HCT116 (cell line): ENCODE results near the gene PBX1. TPM values are rescaled to one million over a fixed set of nuclear protein-coding genes. Genes with fewer than 3 reads are reported as not detected.

Source experiments
- ATAC-seq: fragments of 200-7000 bp; cut with Tn5 transposase; 2 replicates; pipeline ENCODE4 v1.9.1; 2020; ENCODE audit warnings: mild to moderate bottlenecking, moderate library complexity
- BruUV-seq: library from RNA; stranded (reverse); fragments of 400-500 nt; replicated peaks from 2 replicates; lab custom pipeline; 2021; lab: Mats Ljungman, UMichigan
- CTCF ChIA-PET: fragments of 300-600 bp; sonication (Branson Sonifier 250); formaldehyde crosslinking; loops from one replicate; lab custom pipeline; 2021; ENCODE audit warnings: antibody characterized with exemption; lab: Charles Lee
- POLR2A ChIA-PET: fragments of 300-600, 350-600 bp; sonication (Branson Sonifier 250); formaldehyde crosslinking; loops from one replicate; lab custom pipeline; 2021; ENCODE audit warnings: antibody characterized with exemption; lab: Charles Lee
- RAD21 ChIA-PET, 2 experiments: fragments of 300-600 bp; sonication (Branson Sonifier 250); formaldehyde crosslinking; loops; one replicate each; lab custom pipeline; 2023; ENCODE audit warnings: low total read pairs in 2 of 2; ENCODE audit not compliant: uncharacterized antibody in 2 of 2, unreplicated experiment in 2 of 2, low non-redundant PET in 1 of 2; lab: Charles Lee
- DNase-seq: peaks from one replicate; pipeline ENCODE4 v3.0.0-alpha.2; 2010; ENCODE audit warnings: low read depth, low spot score
- H2AFZ ChIP-seq: fragments of 200-600 bp; shearing (Covaris generic), sonication (generic); 2 replicates; pipeline ENCODE4 v1.6.1; 2017; ENCODE audit warnings: low read depth, mixed run types, mixed read lengths, antibody characterized with exemption, low read length; ENCODE audit not compliant: poor library complexity, severe bottlenecking
- H3K27ac ChIP-seq: 2 replicates; pipeline ENCODE4 v1.5.1; 2012; ENCODE audit warnings: low read depth, low read length
- H3K27me3 ChIP-seq: fragments of 200-600 bp; sonication (generic); 2 replicates; pipeline ENCODE4 v1.6.1; 2016; ENCODE audit warnings: mixed run types, low read length, mixed read lengths; ENCODE audit not compliant: insufficient read depth
- H3K36me3 ChIP-seq, 2 experiments: fragments of 200-500 bp in 1 of 2; fragments of 200-600 bp in 1 of 2; sonication (Bioruptor generic) in 1 of 2; sonication (generic) in 1 of 2; 2 replicates each; pipeline versions ENCODE4 v1.5.1 to v1.6.1; 2014 to 2016; ENCODE audit warnings: low read length in 2 of 2, inconsistent platforms in 1 of 2, mixed read lengths in 1 of 2, mixed run types in 1 of 2; ENCODE audit not compliant: insufficient read depth in 2 of 2, control insufficient read depth in 1 of 2
- H3K4me1 ChIP-seq, 2 experiments: fragments of 200-600 bp in 1 of 2; sonication (generic) in 1 of 2; 2 replicates each; pipeline versions ENCODE4 v1.5.1 to v1.6.1; 2012 to 2017; ENCODE audit warnings: low read length in 2 of 2, inconsistent platforms in 1 of 2, mild to moderate bottlenecking in 1 of 2, mixed read lengths in 1 of 2, mixed run types in 1 of 2, moderate library complexity in 1 of 2; ENCODE audit not compliant: insufficient read depth in 2 of 2, control insufficient read depth in 1 of 2
- H3K4me2 ChIP-seq: fragments of 200-600 bp; sonication (generic); 2 replicates; pipeline ENCODE4 v1.6.1; 2017; ENCODE audit warnings: mixed run types, low read length, mixed read lengths
- H3K4me3 ChIP-seq, 2 experiments: fragments of 200-600 bp in 1 of 2; sonication (generic) in 1 of 2; replicated peaks in 1 of 2; 2 replicates each; pipeline ENCODE4 v1.5.1; 2011 to 2016; ENCODE audit warnings: low read length in 2 of 2, control low read depth in 1 of 2, low read depth in 1 of 2, mild to moderate bottlenecking in 1 of 2, mixed read lengths in 1 of 2, mixed run types in 1 of 2
- H3K79me2 ChIP-seq: fragments of 200-600 bp; sonication (generic); 2 replicates; pipeline ENCODE4 v1.6.1; 2017; ENCODE audit warnings: mild to moderate bottlenecking, mixed run types, low read length, moderate library complexity, mixed read lengths; ENCODE audit not compliant: insufficient read depth
- H3K9ac ChIP-seq: fragments of 200-600 bp; sonication (generic); 2 replicates; pipeline ENCODE4 v1.6.1; 2016; ENCODE audit warnings: low read length, mixed read lengths
- H3K9me2 ChIP-seq: fragments of 200-600 bp; sonication (generic), shearing (Covaris generic); 2 replicates; pipeline ENCODE4 v1.6.1; 2017; ENCODE audit warnings: mixed run types, mild to moderate bottlenecking, moderate library complexity; ENCODE audit not compliant: insufficient read depth
- H3K9me3 ChIP-seq, 2 experiments: fragments of 200-500 bp in 1 of 2; fragments of 200-600 bp in 1 of 2; sonication (Bioruptor generic) in 1 of 2; sonication (generic) in 1 of 2; 2 replicates each; pipeline ENCODE4 v1.6.1; 2014 to 2017; ENCODE audit warnings: low read length in 2 of 2, mixed read lengths in 2 of 2, inconsistent platforms in 1 of 2, low read depth in 1 of 2, mild to moderate bottlenecking in 1 of 2, mixed run types in 1 of 2, moderate library complexity in 1 of 2; ENCODE audit not compliant: control insufficient read depth in 1 of 2, insufficient read depth in 1 of 2
- H4K20me1 ChIP-seq: fragments of 200-600 bp; sonication (generic), shearing (Covaris generic); 2 replicates; pipeline ENCODE4 v1.6.1; 2017; ENCODE audit warnings: mixed run types, mild to moderate bottlenecking, moderate library complexity; ENCODE audit not compliant: insufficient read depth
- EZH2 ChIP-seq: fragments of 200-600 bp; sonication (generic); IDR thresholded peaks from 2 replicates; pipeline ENCODE4 v1.6.1; 2017; ENCODE audit warnings: antibody characterized with exemption, mixed run types
- JUND ChIP-seq: IDR thresholded peaks from 2 replicates; pipeline ENCODE4 v1.6.1; 2012
- SP1 ChIP-seq: IDR thresholded peaks from 2 replicates; pipeline ENCODE4 v1.6.1; 2012; ENCODE audit warnings: low read depth
- intact Hi-C: fragments of 100-400 bp; cut with micrococcal nuclease; formaldehyde crosslinking; loops from 2 replicates; pipeline ENCODE4 v1.10.0; 2022
- total RNA-seq: library from RNA; stranded (reverse); gene quantifications from one replicate; pipeline ENCODE4 v1.2.1, GENCODE V29; 2021; ENCODE audit not compliant: unreplicated experiment

Gene PBX1
- total RNA-seq, 1 experiment from 2014 or later: 29.6 TPM

DNA sequence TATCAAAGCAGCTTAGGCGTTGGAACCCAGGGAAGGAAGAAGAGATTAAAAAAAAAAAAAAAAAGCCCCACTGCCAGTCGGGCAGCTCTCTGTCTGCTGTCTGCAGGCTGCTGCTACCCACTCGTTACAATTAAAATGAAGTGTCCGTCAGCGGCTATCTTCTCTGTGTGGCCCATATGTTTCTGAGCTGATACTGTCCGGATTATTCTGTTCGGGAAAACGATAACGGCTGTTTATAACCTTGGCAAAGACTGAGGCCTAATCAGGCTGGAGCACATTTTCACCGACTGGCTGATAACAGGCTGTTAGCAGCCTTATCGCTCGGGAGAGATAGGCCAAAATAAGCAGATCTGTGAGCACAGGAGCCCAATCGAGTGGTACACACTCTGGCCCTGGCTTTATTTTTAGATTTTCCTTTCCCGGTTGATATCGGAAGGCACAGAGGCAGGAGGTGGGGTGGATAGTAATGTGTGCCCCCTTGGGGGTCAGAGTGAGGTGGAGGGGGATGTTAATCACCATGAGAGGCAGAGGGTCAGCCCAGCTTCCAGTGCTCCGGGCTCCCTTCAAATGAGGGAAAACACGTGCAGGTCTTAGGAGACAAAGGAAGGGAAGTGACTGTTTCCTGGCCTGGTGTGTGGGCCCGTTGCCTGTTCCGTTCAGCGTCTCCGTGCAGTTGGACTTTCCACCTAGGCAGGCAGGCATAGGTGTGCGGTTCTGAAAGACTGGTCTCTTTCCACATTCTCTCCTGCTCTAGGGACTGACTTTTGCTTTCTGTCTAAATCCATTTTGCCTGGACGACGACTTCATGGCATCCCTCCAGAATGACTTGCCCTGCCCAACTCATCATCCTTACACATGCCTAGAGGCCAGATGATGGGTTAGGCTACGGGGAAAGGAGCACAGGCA, 153.4 kb downstream of the PBX1 start:
- ChIA-PET CTCF (no interaction called here), POLR2A (no interaction called here), RAD21 (interaction anchor here in 1 of 2 experiments (0.7 kb wide), 1 partner anchor 75 kb away, joined by 5 read pairs; no protein-coding TSS in a partner anchor)
- H3K27me3 ChIP-seq: no peaks in the 10 kb centered on the region
- no peak overlapping the region for H3K4me2 ChIP-seq
- H4K20me1 ChIP-seq: no peaks in the 10 kb centered on the region
- ATAC-seq (no peak), DNase-seq (no peak)
- H3K4me3 ChIP-seq: no peak overlapping the region
- H3K9ac ChIP-seq: no peak overlapping the region
- no peak for TF ChIP-seq JUND
- H3K4me1 ChIP-seq: peaks cover 7 to 17% of the 10 kb centered on the region in 2 experiments; a peak in 3 of 4 replicates
- H3K9me2 ChIP-seq: no peaks in the 10 kb centered on the region
- no peaks in the 10 kb centered on the region for H3K36me3 ChIP-seq
- no peaks in the 10 kb centered on the region for H3K9me3 ChIP-seq
- intact Hi-C loops: no loop called here
- H3K27ac ChIP-seq: no peak overlapping the region
- H2AFZ ChIP-seq: no peak overlapping the region
- no peaks in the 10 kb centered on the region for H3K79me2 ChIP-seq
- BruUV-seq: no TSS peak

DNA sequence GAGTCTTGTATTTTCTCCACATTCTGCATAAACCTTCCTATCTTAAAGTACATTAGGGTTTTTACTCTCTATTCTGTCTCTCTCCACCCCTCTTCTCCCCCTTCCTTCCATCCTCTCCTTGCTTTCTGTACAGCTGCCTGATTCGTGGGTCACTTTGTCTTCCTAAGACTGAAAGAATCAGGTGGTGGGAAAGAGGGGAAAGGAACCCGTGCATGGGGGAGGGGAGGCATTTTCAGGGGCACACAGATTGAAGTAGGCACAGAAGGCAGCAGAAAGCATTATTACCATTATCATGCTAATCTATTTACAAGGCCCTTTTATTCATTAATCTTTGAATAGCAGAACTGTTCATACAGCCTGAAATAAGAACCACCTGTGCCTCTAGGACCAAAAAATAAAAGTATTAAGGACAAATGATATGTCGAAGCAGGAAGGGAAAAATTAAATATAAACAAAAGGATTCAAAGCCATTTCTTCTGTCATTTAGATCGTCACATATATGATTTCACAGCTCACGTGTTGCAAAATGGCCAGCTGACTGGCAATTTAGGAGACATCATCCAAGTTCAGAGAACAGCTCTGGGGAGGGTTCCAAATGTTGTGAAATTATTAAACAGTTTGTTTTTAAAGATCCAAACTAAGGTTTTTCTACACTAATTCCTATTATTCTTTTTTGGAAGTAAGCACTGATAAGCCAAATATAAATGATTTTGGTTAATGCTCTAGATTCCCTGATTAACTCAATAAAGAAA, 154.6 kb downstream of the PBX1 start:
- H3K27me3 ChIP-seq: no peaks in the 10 kb centered on the region
- ChIA-PET POLR2A (no interaction called here), CTCF (no interaction called here), RAD21 (no interaction called here)
- H4K20me1 ChIP-seq: no peaks in the 10 kb centered on the region
- H3K36me3 ChIP-seq: no peaks in the 10 kb centered on the region
- ATAC-seq: no peak
- H3K4me1 ChIP-seq: peaks cover 0 to 6% of the 10 kb centered on the region in 2 experiments; a peak in 1 of 4 replicates
- H2AFZ ChIP-seq: no peak overlapping the region
- BruUV-seq: no TSS peak
- H3K27ac ChIP-seq: no peak overlapping the region
- no peak for DNase-seq
- H3K4me2 ChIP-seq: no peak overlapping the region
- no peaks in the 10 kb centered on the region for H3K9me3 ChIP-seq
- TF ChIP-seq EZH2 (no peak), SP1 (no peak)
- TF ChIP-seq, all 23 proteins: peak for 0
- Histone ChIP-seq H3K9me2 (no peaks in the 10 kb centered on the region), H3K9ac (no peak overlapping the region), H3K4me3 (no peak overlapping the region), H3K79me2 (no peaks in the 10 kb centered on the region)
- intact Hi-C loops: no loop called here
